HepG2 (cell line): Measurements from ENCODE around the gene COL2A1. TPM values are rescaled to one million over a fixed set of nuclear protein-coding genes. Genes with fewer than 3 reads are reported as not detected.

Source experiments
- ATAC-seq: fragments of 200-7000 bp; cut with Tn5 transposase; 3 replicates; pipeline ENCODE4 v1.9.1; 2020; ENCODE audit warnings: mild to moderate bottlenecking, moderate library complexity
- BruUV-seq: library from RNA; stranded (reverse); fragments of 400-500 nt; replicated peaks from 2 replicates; lab custom pipeline; 2021; lab: Mats Ljungman, UMichigan
- CTCF ChIA-PET: fragments of 300-600 bp; formaldehyde crosslinking; extraction: SDS; loops from one replicate; lab custom pipeline; 2021; ENCODE audit warnings: low total read pairs, inconsistent platforms, low intra/inter-chr PET ratio; lab: Yijun Ruan, JAX
- POLR2A ChIA-PET: fragments of 350-600 bp; sonication (Branson Sonifier 250); formaldehyde crosslinking; loops from one replicate; lab custom pipeline; 2020; ENCODE audit warnings: antibody characterized with exemption, inconsistent platforms; lab: Yijun Ruan, JAX
- DNase-seq: peaks from one replicate; pipeline ENCODE4 v3.0.0-alpha.2; 2015; ENCODE audit warnings: low spot score
- FAIRE-seq: peaks from 3 replicates; lab custom pipeline; 2011; peaks lifted over from hg19 to GRCh38; lab: Jason Lieb, UNC
- H2AFZ ChIP-seq: one replicate; pipeline ENCODE4 v1.6.1; 2011; ENCODE audit warnings: low read length, inconsistent platforms
- H3K27ac ChIP-seq: fragments of 300-600 bp; 3 replicates; pipeline ENCODE4 v1.8.0; 2011; ENCODE audit warnings: mixed run types, mild to moderate bottlenecking, mixed read lengths, low read length, inconsistent platforms; ENCODE audit not compliant: insufficient read depth; ENCODE audit errors: extremely low read length
- H3K27me3 ChIP-seq, 2 experiments: fragments of 200-600 bp in 1 of 2; 2 replicates in 1 of 2; 3 replicates in 1 of 2; pipeline versions ENCODE4 v1.6.0 to v1.8.0; 2011; ENCODE audit warnings: low read length in 2 of 2, mild to moderate bottlenecking in 2 of 2, moderate library complexity in 2 of 2, inconsistent platforms in 1 of 2; ENCODE audit not compliant: insufficient read depth in 2 of 2, control insufficient read depth in 1 of 2
- H3K36me3 ChIP-seq, 2 experiments: fragments of 200-600 bp in 1 of 2; replicated peaks in 1 of 2; 2 replicates in 1 of 2; 3 replicates in 1 of 2; pipeline versions ENCODE4 v1.5.1 to v1.8.0; 2011; ENCODE audit warnings: low read length in 2 of 2, inconsistent platforms in 1 of 2; ENCODE audit not compliant: insufficient read depth in 2 of 2, control insufficient read depth in 1 of 2
- H3K4me1 ChIP-seq: 2 replicates; pipeline ENCODE4 v1.5.1; 2012; ENCODE audit warnings: low read length, inconsistent platforms; ENCODE audit not compliant: insufficient read depth
- H3K4me2 ChIP-seq: 2 replicates; pipeline ENCODE4 v1.6.0; 2011; ENCODE audit warnings: low read depth, low read length, inconsistent platforms
- H3K4me3 ChIP-seq, 3 experiments: fragments of 200-600 bp in 1 of 3; sonication (generic), shearing (Covaris generic) in 1 of 3; replicated peaks in 1 of 3; 2 replicates each; pipeline ENCODE4 v1.5.1; 2011 to 2016; ENCODE audit warnings: low read length in 3 of 3, inconsistent platforms in 2 of 3, low read depth in 2 of 3, mild to moderate bottlenecking in 2 of 3, control low read depth in 1 of 3, mixed read lengths in 1 of 3; ENCODE audit not compliant: insufficient read depth in 1 of 3
- H3K79me2 ChIP-seq: one replicate; pipeline ENCODE4 v1.6.1; 2011; ENCODE audit warnings: low read length, inconsistent platforms; ENCODE audit not compliant: insufficient read depth
- H3K9ac ChIP-seq: 2 replicates; pipeline ENCODE4 v1.6.0; 2011; ENCODE audit warnings: mild to moderate bottlenecking, low read depth, low read length, inconsistent platforms; ENCODE audit not compliant: insufficient read depth
- H3K9me3 ChIP-seq: 2 replicates; pipeline ENCODE4 v1.5.1; 2012; ENCODE audit warnings: mild to moderate bottlenecking, low read length
- H4K20me1 ChIP-seq: 2 replicates; pipeline ENCODE4 v1.6.0; 2011; ENCODE audit warnings: inconsistent platforms, mild to moderate bottlenecking, low read length, moderate library complexity; ENCODE audit not compliant: insufficient read depth
- BATF2 ChIP-seq: sonication (generic); formaldehyde crosslinking; IDR thresholded peaks from 2 replicates; pipeline ENCODE4 v1.8.0; 2022; ENCODE audit warnings: mild to moderate bottlenecking, missing genetic modification reagents, moderate library complexity
- FOXO4 ChIP-seq: sonication (generic); formaldehyde crosslinking; conservative IDR thresholded peaks from 2 replicates; pipeline ENCODE4 v1.8.1; 2023; ENCODE audit warnings: missing genetic modification reagents
- MAF1 ChIP-seq: sonication (generic); formaldehyde crosslinking; IDR thresholded peaks from 2 replicates; pipeline ENCODE4 v1.5.0; 2020; ENCODE audit warnings: missing genetic modification reagents, borderline replicate concordance
- RFX1 ChIP-seq: fragments of 450-650 bp; IDR thresholded peaks from 2 replicates; pipeline ENCODE4 v1.6.1; 2017
- THAP8 ChIP-seq: sonication (generic); formaldehyde crosslinking; IDR thresholded peaks from 2 replicates; pipeline ENCODE4 v1.5.1; 2020; ENCODE audit warnings: missing genetic modification reagents, mild to moderate bottlenecking, borderline replicate concordance
- ZNF431 ChIP-seq: sonication (generic); formaldehyde crosslinking; IDR thresholded peaks from 2 replicates; pipeline ENCODE4 v1.9.0; 2022; ENCODE audit warnings: missing genetic modification reagents, low read depth, mild to moderate bottlenecking, borderline replicate concordance
- ZNF652 ChIP-seq: IDR thresholded peaks from 2 replicates; pipeline ENCODE4 v1.6.1; 2016; ENCODE audit warnings: low read depth, borderline replicate concordance
- whole genome bisulfite sequencing: methylation state at CpG from one replicate; pipeline ENCODE4 v1.1.6; 2017; ENCODE audit warnings: low lambda C conversion rate; 5-methylcytosine and 5-hydroxymethylcytosine counted together
- in situ Hi-C: cut with HindIII; loops from 2 replicates; pipeline ENCODE4 v1.10.0; 2017; ENCODE audit warnings: low pct_unique_long_range_greater_than_20kb; ENCODE audit not compliant: extremely low pct_ligation_motif_present
- intact Hi-C: fragments of 100-400 bp; cut with micrococcal nuclease; formaldehyde crosslinking; loops from one replicate; pipeline ENCODE4 v1.10.0; 2022; ENCODE audit not compliant: unreplicated experiment
- polyA plus RNA-seq, 8 experiments: library from polyadenylated mRNA; depleted of rRNA in 3 of 8; stranded (reverse) in 7 of 8; unstranded in 1 of 8; fragments of >200 nt; fragmentation: Illumina TruSeq in 4 of 8; extraction: Trizol in 4 of 8; gene quantifications; 2 replicates each; pipeline versions ENCODE4 v1.2.1 to v1.2.3, GENCODE V29; 2011 to 2016; ENCODE audit warnings: low read depth in 4 of 8, missing spikeins in 1 of 8, mixed read lengths in 1 of 8; ENCODE audit not compliant: insufficient read depth in 1 of 8
- total RNA-seq, 5 experiments: library from RNA; depleted of rRNA; stranded (reverse); fragments of >200 nt; fragmentation: Illumina TruSeq; extraction: Trizol; gene quantifications; 2 replicates each; pipeline ENCODE4 v1.2.3, GENCODE V29; 2016; ENCODE audit warnings: low read depth in 1 of 5

COL2A1 gene
- total and polyA plus RNA-seq, 2 of the 13 experiments (the other 11 are each of a cell fraction or from before 2014, with no cell fraction given): 7.4 to 38.3 TPM

GRCh38 chr12:47938594-47938993 lies 65.7 kb downstream of the COL2A1 start:
- peaks cover 21% of the 10 kb centered on the region for H3K4me1 ChIP-seq
- no peaks in the 10 kb centered on the region for H3K79me2 ChIP-seq
- H2AFZ ChIP-seq: no peak overlapping the region
- H3K27me3 ChIP-seq: peaks cover 0 to 7% of the 10 kb centered on the region in 2 experiments; a peak in 2 of 5 replicates
- DNase-seq (no peak), ATAC-seq (no peak), FAIRE-seq (no peak)
- H3K9ac ChIP-seq: no peak overlapping the region
- in situ Hi-C loops (no loop called here), intact Hi-C loops (no loop called here)
- no peak overlapping the region for H3K4me2 ChIP-seq
- BruUV-seq: no TSS peak
- H3K9me3 ChIP-seq: no peaks in the 10 kb centered on the region
- H3K4me3 ChIP-seq: no peak overlapping the region
- POLR2A ChIA-PET: no interaction called here
- CTCF ChIA-PET: no interaction called here
- no peaks in the 10 kb centered on the region for H4K20me1 ChIP-seq
- TF ChIP-seq MAF1 (no peak), ZNF431 (CRISPR knock-in tag) (no peak), THAP8 (CRISPR knock-in tag) (no peak), ZNF652 (CRISPR knock-in tag) (no peak), FOXO4 (CRISPR knock-in tag) (no peak), RFX1 (no peak), BATF2 (CRISPR knock-in tag) (no peak)
- 0% methylated on average over 1 of the region's 4 CpGs for WGBS
- H3K36me3 ChIP-seq: no peaks in the 10 kb centered on the region
- H3K27ac ChIP-seq: no peak overlapping the region
